ENCODE results near the gene HACE1. TPM values are rescaled to one million over a fixed set of nuclear protein-coding genes. Genes with fewer than 3 reads are reported as not detected.
"Not testable (repeated sequence)": the region's sequence is repeated elsewhere in the genome, so short reads cannot be mapped to it uniquely, and the experiment has no call there.

HACE1 gene
- total RNA-seq, 1 donor from 2014 or later, result 27.7 TPM

GRCh38 chr6:104843229-104843628 is 16.5 kb downstream of the HACE1 start:
- intact Hi-C loops (cut with DNase I), result no loop called here
- Histone ChIP-seq H3K36me3 (peaks cover 0 to 19% of the 10 kb centered on the region in 2 donors), H3K27ac (no peak overlapping the region), H3K4me1 (no peaks in the 10 kb centered on the region), H3K9me3 (no peaks in the 10 kb centered on the region), H3K4me3 (no peak overlapping the region), H3K27me3 (no peaks in the 10 kb centered on the region)
- DNase-seq (ENCODE audit: extremely low spot score in 2 of 2), result no peak
- TF ChIP-seq POLR2A (IDR thresholded peaks at IDR 0.05), result no peak
- no peak for TF ChIP-seq POLR2AphosphoS5 (IDR thresholded peaks at IDR 0.05; ENCODE audit: insufficient read depth in 1 of 2, low read depth in 1 of 2)
- TF ChIP-seq CTCF (IDR thresholded peaks at IDR 0.05), result no peak

- DNase-seq (ENCODE audit: extremely low spot score in 2 of 2), result no peak
Observed at GRCh38 chr6:104837158-104837557, 22.6 kb downstream of the HACE1 start.

GRCh38 chr6:104836479-104837020 is 23.2 kb downstream of the HACE1 start:
- H3K27me3 ChIP-seq; H3K9me3 ChIP-seq; H3K4me1 ChIP-seq; DNase-seq (ENCODE audit: extremely low spot score in 2 of 2); intact Hi-C loops (cut with DNase I); H3K4me3 ChIP-seq; H3K27ac ChIP-seq: not testable (repeated sequence)
- peaks cover 0 to 10% of the 10 kb centered on the region in 2 donors for H3K36me3 ChIP-seq

More at GRCh38 chr6:104837158-104837557, 22.6 kb downstream of the HACE1 start:
- intact Hi-C loops (cut with DNase I), result no loop called here
- no peaks in the 10 kb centered on the region for H3K27me3 ChIP-seq
- no peak overlapping the region for H3K27ac ChIP-seq
- H3K9me3 ChIP-seq, result no peaks in the 10 kb centered on the region
- peaks cover 0 to 14% of the 10 kb centered on the region in 2 donors for H3K36me3 ChIP-seq
- TF ChIP-seq POLR2A (IDR thresholded peaks at IDR 0.05) (no peak), CTCF (IDR thresholded peaks at IDR 0.05) (no peak), POLR2AphosphoS5 (IDR thresholded peaks at IDR 0.05; ENCODE audit: insufficient read depth in 1 of 2, low read depth in 1 of 2) (no peak)
- no peaks in the 10 kb centered on the region for H3K4me1 ChIP-seq
- H3K4me3 ChIP-seq, result no peak overlapping the region

- DNase-seq (ENCODE audit: extremely low spot score in 2 of 2), result no peak
- no peak for TF ChIP-seq POLR2AphosphoS5 (IDR thresholded peaks at IDR 0.05; ENCODE audit: insufficient read depth in 1 of 2, low read depth in 1 of 2)
- TF ChIP-seq CTCF (IDR thresholded peaks at IDR 0.05), result no peak
- no peak for TF ChIP-seq POLR2A (IDR thresholded peaks at IDR 0.05)
- no peak overlapping the region for H3K27ac ChIP-seq
- no peaks in the 10 kb centered on the region for H3K9me3 ChIP-seq
- peaks cover 0 to 10% of the 10 kb centered on the region in 2 donors for H3K36me3 ChIP-seq
- H3K4me1 ChIP-seq, result no peaks in the 10 kb centered on the region
- no peaks in the 10 kb centered on the region for H3K27me3 ChIP-seq
- intact Hi-C loops (cut with DNase I), result no loop called here
- H3K4me3 ChIP-seq, result no peak overlapping the region
Observed at GRCh38 chr6:104835782-104836181, 23.9 kb downstream of the HACE1 start.

- Histone ChIP-seq H3K9me3 (no peaks in the 10 kb centered on the region), H3K27ac (no peak overlapping the region), H3K4me1 (no peaks in the 10 kb centered on the region), H3K36me3 (peaks cover 0 to 10% of the 10 kb centered on the region in 2 donors), H3K27me3 (no peaks in the 10 kb centered on the region), H3K4me3 (no peak overlapping the region)
- intact Hi-C loops (cut with DNase I), result no loop called here
- no peak for DNase-seq (ENCODE audit: extremely low spot score in 2 of 2)
- TF ChIP-seq POLR2AphosphoS5 (IDR thresholded peaks at IDR 0.05; ENCODE audit: insufficient read depth in 1 of 2, low read depth in 1 of 2), result no peak
Observed at GRCh38 chr6:104829183-104829958, 30.3 kb downstream of the HACE1 start.

- H3K4me3 ChIP-seq, result no peak overlapping the region
- TF ChIP-seq CTCF (IDR thresholded peaks at IDR 0.05) (no peak), POLR2A (IDR thresholded peaks at IDR 0.05) (no peak), POLR2AphosphoS5 (IDR thresholded peaks at IDR 0.05; ENCODE audit: insufficient read depth in 1 of 2, low read depth in 1 of 2) (no peak)
- H3K27ac ChIP-seq, result no peak overlapping the region
- peaks cover 0 to 10% of the 10 kb centered on the region in 2 donors for H3K36me3 ChIP-seq
- no peaks in the 10 kb centered on the region for H3K9me3 ChIP-seq
- no peak for DNase-seq (ENCODE audit: extremely low spot score in 2 of 2)
- no peaks in the 10 kb centered on the region for H3K4me1 ChIP-seq
- intact Hi-C loops (cut with DNase I), result no loop called here
- H3K27me3 ChIP-seq, result no peaks in the 10 kb centered on the region
Observed at GRCh38 chr6:104828478-104828877, 31.2 kb downstream of the HACE1 start.

GRCh38 chr6:104820820-104821219 is 38.9 kb downstream of the HACE1 start:
- intact Hi-C loops (cut with DNase I); H3K27me3 ChIP-seq; DNase-seq (ENCODE audit: extremely low spot score in 2 of 2); H3K27ac ChIP-seq; H3K9me3 ChIP-seq; H3K4me3 ChIP-seq; H3K4me1 ChIP-seq; H3K36me3 ChIP-seq: not testable (repeated sequence)
